Fibroblast of the conjunctiva (primary cell): ENCODE data around the gene SLC7A10.

Experiments
- DNase-seq: peaks from one replicate; pipeline ENCODE4 v3.0.0-alpha.2; 2010; ENCODE audit warnings: low read depth

Gene SLC7A10

GRCh38 chr19:33225458-33225926 lies at the start of gene SLC7A10:
Gene SLC7A10 (minus strand): TSS chr19:33225850. CDS start chr19:33225703, 147 bp downstream.
- DNase-seq, result no peak

DNA sequence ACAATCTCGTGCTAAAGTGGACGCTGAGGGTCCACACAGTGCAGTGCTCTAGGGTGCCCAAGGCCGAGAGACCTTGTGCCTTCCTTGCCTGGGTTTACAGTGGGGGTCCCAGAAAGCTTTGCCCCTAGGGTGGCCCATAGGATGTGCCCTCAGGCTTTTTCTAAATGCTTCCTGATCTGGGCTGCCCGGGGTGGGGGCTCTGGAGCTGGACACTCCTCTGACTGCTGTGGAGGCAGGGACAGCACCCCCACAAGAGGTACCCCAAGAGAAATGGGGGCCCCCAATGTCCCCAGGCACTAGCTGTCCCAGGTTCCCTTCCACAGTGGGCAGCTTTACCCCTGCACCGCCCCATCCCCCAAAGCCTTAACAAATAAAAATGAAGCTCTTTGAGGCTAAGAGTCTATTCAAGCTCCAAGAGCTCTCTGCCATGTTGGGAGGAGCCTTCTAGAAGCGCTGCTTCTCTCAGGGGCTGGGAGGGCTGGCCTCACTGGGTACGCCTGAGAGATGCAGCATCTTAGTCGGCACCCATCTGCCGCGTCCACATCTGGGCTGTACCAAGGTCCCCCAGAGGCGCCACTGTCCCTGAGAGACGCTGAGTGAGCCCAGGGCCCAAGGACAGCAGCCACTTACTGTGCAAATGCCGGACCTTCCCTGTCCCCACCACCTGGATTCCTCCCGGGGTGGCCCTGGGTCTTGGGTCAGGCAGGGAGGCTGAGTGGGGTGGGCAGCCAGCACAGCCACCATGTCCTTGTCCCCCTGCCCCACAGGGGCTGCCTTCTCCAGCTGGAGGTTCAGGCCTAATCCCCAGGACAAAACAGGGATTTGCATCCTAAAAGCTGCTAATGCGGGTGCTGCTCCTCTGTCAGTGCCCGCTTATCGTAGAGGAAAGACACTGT lies 49.3 kb upstream of the SLC7A10 start:
- DNase-seq, result no peak

DNA sequence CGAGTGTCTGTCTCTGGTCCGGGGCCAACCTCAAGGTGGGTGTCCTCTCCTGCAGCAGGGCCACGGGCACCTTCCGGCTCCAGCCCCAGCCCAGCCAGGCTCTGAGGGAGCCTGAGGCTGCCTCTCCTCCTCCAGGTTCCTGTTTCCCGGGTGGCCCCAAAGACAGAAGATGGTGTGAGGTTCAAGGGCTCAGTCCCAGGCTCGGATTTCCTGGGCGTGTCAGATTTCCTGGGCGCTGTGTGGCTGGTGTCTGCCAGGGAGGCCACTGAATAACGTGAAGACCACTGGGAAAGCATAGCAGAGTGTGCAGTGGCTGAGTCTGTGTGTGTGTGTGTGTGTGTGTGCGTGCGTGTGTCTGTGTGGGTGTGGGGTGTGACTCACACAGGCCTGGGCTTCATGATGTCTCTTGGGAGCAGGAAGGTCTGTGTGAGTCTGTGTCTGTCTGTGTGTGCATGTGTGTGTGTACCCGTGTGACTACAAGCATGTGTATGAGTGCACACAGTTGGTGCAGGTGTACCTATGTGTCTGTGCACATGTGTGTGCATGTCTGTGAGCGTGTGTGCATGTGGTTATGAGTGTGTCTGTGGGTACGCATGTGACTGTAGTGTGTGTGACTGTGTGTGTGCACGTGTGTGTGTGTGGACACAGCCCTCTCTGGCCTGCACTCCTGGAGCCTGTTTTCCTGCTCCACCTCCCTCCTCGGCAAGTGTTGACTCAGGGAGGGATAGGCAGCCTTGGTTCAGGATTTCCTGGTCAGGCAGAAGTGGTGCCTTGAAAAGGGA lies 48.4 kb upstream of the SLC7A10 start:
- peak; percentile 77 for DNase-seq

DNA sequence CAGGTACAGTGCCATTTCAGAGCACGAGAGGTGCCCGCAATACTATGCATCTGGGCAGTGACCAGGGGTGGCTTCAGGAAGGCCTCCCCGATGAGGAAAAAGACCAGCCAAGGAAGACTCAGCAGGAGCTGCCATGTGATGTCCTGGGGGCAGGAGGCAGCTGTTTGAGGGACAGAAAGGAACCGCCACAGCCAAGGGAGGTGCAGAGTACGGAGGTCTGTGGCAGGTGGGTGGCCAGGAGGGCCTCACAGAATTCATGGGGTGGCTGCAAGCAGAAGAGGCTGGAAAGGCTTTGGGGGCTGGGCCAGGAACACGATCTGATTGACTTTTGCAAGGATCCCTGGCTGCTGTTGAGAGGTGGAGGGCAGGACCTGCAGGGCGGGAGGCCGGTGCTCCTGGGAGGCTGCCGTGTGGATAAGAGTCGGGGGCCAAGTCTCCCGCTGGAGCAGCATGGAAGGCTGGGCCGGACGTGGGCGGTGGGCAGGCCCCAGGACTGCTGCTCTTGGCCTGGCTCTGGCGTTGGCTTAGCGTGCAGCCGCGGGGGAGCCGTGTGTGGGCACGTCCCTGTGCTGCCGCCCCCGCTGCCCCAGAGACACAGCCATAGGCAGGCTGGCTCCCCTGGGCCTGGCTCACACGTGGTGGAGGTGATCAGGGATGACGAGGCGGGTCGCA lies 47.6 kb upstream of the SLC7A10 start:
- DNase-seq, result no peak

DNA sequence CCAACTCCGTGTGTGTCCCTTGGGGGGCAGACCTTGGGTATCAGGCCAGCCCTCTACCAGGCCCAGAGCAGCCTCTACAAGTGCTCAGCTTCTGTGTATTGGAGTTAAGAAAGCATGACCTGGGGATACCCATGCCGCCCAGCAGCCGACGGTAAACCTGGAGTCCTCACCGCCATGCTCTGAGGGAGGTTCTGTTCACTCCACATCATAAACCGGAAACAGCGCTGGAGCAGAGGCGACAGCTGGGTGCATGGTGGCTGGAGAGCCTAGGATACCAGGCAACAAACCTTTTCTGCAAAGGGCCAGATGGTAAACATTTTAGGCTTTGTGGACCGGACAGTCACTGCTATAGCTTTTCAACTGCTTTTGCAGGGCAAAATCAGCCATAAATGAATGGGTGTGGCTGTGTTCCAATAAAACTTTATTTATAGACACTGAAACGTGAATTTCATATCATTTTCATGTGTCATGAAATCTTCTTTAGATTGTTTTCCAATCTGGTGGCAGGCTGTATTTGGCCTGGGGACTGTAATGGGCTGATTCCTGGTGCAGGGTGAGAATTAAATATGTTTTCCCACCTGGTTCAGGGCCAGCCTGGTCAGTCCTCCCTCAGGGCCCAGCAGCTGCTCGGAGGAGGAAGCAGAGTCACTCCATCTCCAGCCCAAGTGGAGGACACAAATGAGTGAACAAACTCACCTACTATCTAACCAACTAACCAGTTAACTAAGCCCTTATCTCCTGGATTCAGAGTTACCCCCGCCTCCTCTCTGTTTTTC lies 45.8 kb upstream of the SLC7A10 start:
- DNase-seq, result no peak

- DNase-seq, result no peak
These were observed 45.1 kb upstream of the SLC7A10 start for GRCh38 chr19:33270769-33271168.

DNA sequence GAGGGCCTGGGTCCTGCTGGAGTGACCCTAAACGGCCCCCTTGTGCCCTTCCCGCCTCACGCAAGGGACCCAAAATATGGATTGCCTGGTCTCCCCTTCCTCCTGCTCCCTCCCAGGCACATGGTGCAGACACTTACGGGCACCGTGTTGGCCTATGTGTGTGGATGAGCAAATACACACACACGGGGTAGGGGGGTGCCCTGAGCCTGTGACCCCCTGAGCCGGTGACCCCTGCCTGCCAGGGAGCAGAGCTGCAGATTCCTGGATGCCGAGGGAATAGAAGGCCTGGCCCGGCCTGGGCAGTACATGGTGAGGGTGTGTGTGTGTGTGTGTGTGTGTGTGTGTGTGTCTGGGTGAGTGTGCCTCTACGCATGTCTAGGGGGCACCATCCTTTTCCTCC lies 43.4 kb upstream of the SLC7A10 start:
- DNase-seq, result no peak

- DNase-seq, result no peak
These were observed 42.7 kb upstream of the SLC7A10 start for GRCh38 chr19:33268162-33268991.

GRCh38 chr19:33267706-33268105 lies 42.1 kb upstream of the SLC7A10 start:
- DNase-seq, result no peak

- no peak for DNase-seq
These were observed 41.4 kb upstream of the SLC7A10 start for GRCh38 chr19:33266974-33267484.

- no peak for DNase-seq
These were observed 39.3 kb upstream of the SLC7A10 start for GRCh38 chr19:33264881-33265445.

DNA sequence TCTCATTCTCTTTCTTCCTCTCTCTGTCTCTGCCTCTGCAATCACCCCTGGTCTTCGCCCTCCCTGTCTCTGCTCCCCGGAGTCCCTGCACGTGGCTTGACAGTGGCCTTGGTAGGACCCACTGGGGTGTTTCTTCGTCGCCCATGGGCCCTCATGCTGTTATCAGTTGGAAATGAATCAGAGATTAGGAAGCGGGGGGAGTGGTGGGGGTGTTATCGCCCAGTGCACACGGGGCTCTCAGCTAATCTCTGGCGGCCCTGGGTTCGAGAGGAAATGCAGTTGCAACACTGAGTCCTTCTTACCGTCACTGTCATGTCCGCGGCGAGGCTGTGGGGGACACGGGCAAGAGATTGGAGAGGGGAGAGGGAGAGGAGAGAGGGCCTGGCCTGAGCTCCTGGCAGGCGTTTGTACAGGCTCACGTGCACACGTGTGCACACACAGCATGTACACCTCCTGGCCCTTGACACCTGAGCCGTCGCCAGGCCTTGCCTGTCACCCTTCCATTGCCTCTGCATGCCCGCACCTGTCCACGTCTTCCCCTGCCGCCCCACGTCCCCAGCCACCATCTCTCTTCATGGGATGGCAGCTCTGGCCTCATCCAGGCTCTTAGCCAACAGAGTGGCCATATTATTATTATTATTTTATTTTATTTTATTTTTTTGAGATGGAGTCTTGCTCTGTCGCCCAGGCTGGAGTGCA lies 37.8 kb upstream of the SLC7A10 start:
- DNase-seq, result no peak

DNA sequence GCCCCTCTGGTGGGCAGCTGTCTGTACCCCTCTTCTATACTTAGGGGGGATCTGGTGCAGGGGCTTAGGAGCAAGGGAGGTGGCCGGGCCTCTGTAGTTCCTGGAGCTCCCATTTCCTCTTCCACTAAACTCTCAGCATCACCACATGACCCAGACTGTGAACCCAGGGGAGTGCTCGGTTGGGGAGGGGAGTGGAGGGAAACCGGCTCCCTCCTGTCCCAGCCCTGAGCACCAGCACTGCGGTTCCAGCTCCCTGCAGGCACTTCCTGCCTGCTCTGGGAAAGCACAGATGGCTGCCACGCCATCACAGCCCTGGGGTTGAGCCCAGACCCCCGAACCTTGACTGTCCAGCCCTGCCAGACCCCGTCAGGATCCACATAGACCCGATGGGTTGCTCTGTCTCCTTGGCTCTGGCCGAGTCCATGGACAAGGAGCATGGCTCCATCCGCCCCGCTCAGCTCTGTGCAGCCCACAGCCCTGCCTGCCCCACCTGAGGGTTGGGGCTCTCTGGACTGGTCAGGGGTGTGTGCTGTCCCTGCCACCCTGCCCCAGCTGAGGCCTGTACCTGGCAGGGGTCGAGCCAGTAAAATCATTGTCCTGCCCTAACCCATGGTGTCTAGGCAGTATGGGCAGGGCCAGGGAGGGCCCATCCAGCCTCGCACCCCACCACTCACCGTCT lies 36.0 kb upstream of the SLC7A10 start:
- no peak for DNase-seq

DNA sequence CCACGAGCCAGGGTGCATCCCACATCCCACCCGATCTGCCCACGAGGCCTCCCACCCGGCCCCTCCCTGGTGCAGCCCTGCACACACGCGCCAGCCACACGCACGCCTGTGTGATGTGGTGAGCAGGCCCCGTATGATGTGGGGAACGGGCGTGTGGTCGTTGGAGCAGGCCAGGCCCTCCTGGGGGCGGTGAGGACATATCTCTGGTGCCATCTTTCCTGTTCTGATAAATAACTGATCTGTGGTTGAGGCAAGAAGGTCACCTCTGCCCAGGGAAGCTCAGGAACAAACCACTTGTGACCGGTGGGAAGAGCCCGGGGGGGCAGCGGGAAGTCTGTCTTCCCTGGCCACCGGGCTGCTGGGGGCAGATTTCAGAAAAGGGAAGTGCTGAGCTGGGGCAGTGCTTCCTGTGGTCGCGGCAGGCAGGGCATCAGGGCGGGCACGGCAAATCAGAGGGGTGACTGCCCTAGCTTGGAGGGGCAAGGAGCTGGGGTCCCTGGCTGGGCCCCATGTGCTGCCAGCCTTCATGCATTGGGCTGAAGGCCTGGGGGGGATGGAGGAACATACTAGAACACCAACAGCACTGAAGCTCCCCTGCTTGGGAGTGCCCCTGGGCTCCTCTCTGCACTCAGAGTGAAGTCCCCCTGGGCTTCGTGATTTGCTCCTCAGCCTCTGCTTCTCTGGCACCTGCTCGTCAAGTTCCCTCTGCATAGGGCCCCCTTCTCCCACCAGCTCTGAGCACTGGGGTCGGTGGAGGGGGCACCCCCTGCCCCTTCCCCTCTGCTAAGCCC lies 35.2 kb upstream of the SLC7A10 start:
- DNase-seq, result no peak

DNA sequence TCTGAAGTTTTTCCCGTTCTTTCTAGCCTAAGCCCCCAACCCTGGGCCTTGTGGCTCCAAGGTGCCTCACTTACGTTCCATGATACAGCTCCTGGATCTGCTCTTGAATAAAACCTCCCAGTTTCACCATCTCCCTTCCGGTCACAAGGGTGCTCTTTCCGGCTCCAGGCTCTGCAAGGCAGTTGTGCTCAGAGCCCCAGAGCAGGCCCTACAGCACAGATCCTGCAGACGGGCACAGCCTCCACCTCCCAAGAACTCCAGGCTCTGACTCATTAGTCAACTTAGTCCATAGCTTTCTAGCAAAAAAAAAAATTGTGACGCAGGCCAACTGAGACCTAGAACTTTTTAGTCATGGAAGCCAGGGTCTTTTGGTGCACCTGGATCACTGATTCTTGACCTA lies 33.9 kb upstream of the SLC7A10 start:
- DNase-seq, result no peak

DNA sequence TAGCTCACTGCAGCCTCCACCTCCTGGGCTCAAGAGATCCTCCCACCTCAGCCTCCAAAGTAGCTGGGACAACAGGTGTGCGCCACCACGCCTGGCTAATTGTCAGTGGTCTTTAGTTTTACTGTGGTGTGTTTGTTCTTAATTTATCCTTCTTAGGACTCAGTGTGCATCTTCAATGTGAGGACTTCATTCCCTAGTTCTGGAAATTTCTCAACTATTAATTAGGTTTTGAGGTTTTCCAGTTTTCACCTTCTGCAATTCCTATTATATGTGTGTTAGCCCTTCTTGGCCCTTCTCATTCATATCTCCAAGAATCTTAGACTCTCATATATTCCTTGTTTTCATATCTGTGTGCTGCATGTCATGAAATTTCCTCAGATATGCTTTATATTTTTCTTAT lies 32.2 kb upstream of the SLC7A10 start:
- DNase-seq, result no peak

- DNase-seq, result no peak
These were observed 30.6 kb upstream of the SLC7A10 start for GRCh38 chr19:33256261-33256660.

DNA sequence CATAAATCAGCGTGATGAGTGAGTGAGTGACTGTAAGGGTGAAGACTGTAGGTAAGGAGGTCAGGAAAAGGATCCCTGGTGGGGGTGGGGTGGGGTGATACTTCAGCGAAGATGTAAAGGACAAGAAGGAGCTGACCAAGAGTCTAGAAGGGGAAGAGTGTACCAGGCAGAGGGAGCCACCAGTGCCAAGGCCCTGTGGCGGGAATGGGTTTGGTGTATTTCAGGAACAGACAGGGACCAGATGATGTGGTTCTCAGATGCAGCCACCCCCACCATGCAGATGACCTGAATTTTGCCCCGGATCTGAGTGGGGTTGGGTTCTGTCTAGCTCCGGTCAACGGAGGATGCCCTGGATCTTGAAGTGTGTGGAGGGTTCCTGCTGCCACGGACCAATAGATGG lies 30.1 kb upstream of the SLC7A10 start:
- no peak for DNase-seq
